ENCODE measurements around the gene HOXC6. TPM values are rescaled to one million over a fixed set of nuclear protein-coding genes. Genes with fewer than 3 reads are reported as not detected.

HOXC6 gene
- total RNA-seq, 1 experiment from 2014 or later: not detected

DNA sequence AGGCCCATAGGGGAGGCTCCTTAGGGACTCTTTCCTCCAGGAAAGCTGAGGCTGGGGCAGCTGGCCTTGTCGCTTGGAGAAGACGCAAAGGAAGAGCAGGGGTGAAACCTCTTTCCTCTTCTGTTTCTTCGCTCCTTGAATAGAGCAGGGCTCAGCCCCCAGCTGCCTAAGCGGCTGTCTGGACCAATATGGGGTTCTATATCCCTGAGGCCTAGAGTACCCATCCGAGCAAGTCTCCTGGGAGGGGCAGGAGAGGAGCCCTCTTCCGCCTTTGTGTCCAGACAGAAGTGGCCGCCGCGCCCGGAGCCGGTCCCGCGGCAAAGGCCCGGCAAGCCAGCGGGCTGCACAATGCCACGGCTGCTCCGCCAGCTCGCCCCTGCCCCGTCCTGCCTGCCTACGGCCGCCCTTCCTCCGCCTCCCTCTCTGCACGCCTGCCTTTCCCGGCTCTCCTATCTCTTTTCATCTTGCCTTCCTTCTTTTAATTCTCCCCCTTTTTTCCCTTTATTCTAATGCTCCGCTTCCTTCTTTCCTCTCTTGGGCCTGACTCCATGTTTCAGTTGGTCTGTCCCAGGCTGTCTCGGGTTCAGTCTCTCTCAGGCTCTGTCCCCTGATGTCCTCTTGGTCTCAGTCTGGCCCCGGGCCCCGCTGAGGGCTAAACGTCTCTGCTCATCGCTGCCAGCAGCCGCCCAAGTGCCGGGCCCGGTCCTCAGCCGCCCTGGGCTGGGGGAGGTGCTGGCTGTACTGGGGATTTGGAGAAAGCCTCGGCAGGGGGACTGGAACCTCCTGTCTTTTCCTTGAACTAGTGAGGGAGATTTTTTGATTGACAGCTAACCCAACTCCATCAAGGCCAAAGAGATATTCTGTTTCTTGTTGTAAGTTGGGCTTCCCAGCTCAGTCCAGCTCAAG lies 30.8 kb upstream of the HOXC6 start:
- no peak overlapping the region for H3K4me3 Mint-ChIP-seq
- no peak for TF ChIP-seq NFATC4 (CRISPR knock-in tag; IDR thresholded peaks at IDR 0.05)
- no peak for TF ChIP-seq ZNF396 (CRISPR knock-in tag; IDR thresholded peaks at IDR 0.05; ENCODE audit: borderline replicate concordance)
- TF ChIP-seq GABPB1 (CRISPR knock-in tag; IDR thresholded peaks at IDR 0.05): no peak
- H3K4me1 Mint-ChIP-seq: peaks cover 33% of the 10 kb centered on the region
- DNase-seq (ENCODE audit: low spot score) (no peak), ATAC-seq (no peak)
- ChIA-PET POLR2A (no interaction called here), CTCF (interaction anchor here (0.9 to 2.5 kb wide), 8 partner anchors 11 to 295 kb away, joined by 3 to 14 read pairs (median 3); partner anchors contain the start of genes HOXC10 and HOXC8)
- H3K9me3 Mint-ChIP-seq: no peaks in the 10 kb centered on the region
- no peaks in the 10 kb centered on the region; the same call in 1 of the 2 replicates for H3K36me3 Mint-ChIP-seq
- H3K27me3 Mint-ChIP-seq (ENCODE audit: low read depth): peaks cover 100% of the 10 kb centered on the region
- no peak overlapping the region for H3K27ac Mint-ChIP-seq

DNA sequence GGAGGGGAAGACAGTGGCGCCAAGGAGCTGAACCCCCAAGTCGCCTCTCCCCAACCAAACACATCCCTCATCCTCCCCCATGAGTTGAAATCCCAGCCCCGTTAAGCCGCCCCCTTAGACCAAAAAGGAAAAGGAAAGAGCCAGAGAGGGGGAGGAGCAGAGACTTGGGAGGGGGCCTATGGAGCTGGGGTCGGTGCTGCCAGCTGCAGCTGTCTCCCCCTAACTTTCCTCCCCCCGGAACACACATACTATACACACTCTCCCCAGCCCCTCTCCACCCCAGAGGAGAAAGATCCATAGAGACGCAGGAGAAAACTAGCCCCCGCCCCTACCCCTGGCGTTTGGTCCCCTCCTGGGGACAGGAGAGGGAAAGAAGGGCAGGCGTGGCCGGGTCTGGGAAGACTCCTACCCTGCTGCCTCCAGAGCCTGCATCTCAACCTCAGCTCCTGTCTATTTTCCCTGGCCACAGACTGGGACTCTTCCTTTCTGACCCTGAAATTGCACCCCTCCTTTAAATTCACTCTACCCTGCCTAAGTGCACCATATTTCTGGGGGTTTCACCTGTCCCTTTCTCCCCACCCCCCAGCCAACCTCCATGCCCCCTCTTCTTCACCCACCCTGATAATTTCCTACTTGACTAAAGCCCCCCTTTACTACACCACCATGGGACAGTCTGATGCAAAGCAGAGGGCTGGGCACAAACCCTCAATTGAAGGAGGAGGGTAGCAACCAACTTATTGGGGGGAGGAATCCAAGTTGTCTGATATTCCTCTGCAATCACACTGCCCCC lies 29.9 kb upstream of the HOXC6 start:
- Mint-ChIP-seq H3K4me1 (peaks cover 33% of the 10 kb centered on the region), H3K9me3 (no peaks in the 10 kb centered on the region), H3K4me3 (no peak overlapping the region), H3K27ac (no peak overlapping the region), H3K27me3 (ENCODE audit: low read depth) (peaks cover 100% of the 10 kb centered on the region), H3K36me3 (no peaks in the 10 kb centered on the region; the same call in 1 of the 2 replicates)
- CTCF ChIA-PET: interaction anchor here (1.4 to 2.5 kb wide), 6 partner anchors 11 to 241 kb away, joined by 3 to 14 read pairs (median 4); partner anchors contain the start of genes HOXC10 and HOXC8
- ATAC-seq (no peak), DNase-seq (ENCODE audit: low spot score) (no peak)
- POLR2A ChIA-PET: no interaction called here
- TF ChIP-seq ZBTB21 (CRISPR knock-in tag; IDR thresholded peaks at IDR 0.05; ENCODE audit: borderline replicate concordance): no peak

DNA sequence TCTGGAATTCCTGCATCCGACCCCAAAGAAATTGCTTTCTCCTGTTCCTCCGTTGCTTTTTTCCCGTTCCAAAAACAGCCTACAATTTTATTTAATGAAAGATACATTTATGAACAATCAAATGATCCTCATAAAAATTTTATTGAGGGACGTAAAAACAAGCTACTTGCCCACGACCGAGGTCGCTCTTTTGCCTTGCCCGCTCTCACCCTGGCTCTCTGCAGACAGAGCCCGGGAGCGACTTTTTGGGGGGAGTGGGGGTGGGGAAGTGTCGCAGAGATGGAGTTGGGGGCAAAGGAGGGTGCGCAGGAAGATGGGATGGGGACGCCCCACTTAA lies 29.4 kb upstream of the HOXC6 start:
- no peak overlapping the region for H3K4me3 Mint-ChIP-seq
- POLR2A ChIA-PET: no interaction called here

DNA sequence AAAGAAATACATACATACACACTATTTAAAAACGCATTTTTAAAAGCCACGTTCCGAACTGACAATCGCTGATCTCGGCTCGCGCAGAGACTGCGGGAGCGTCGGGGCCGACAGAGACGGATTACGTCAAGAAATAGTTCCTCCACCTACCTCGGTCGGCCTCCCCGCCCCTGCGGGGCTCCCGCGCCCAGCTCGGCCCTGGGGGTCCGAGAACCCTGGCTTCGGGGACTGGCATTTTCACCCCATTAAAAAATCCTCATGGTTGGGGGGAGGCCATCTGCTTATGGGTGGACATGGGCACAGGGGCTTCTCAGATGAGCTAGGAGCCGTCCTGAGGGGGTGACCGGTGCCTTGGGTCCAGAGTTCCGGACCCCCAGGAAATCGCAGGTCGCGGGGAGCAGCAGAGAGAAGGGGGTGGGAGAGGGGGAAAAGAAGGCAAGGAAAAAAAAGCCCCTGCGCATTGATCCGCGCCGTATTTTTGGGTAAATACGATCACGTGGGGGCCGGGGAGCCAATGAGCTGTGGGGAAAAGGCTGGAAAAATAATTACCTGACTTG lies 28.6 kb upstream of the HOXC6 start:
- POLR2A ChIA-PET: no interaction called here
- peak overlapping the region; percentile 52 for H3K4me3 Mint-ChIP-seq
- TF ChIP-seq, protein P1, sequence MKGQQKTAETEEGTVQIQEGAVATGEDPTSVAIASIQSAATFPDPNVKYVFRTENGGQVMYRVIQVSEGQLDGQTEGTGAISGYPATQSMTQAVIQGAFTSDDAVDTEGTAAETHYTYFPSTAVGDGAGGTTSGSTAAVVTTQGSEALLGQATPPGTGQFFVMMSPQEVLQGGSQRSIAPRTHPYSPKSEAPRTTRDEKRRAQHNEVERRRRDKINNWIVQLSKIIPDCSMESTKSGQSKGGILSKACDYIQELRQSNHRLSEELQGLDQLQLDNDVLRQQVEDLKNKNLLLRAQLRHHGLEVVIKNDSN (CRISPR knock-in tag; IDR thresholded peaks at IDR 0.05): peak; percentile 85
- TF ChIP-seq TEAD1 (CRISPR knock-in tag; IDR thresholded peaks at IDR 0.05): no peak
- TF ChIP-seq, protein P2, sequence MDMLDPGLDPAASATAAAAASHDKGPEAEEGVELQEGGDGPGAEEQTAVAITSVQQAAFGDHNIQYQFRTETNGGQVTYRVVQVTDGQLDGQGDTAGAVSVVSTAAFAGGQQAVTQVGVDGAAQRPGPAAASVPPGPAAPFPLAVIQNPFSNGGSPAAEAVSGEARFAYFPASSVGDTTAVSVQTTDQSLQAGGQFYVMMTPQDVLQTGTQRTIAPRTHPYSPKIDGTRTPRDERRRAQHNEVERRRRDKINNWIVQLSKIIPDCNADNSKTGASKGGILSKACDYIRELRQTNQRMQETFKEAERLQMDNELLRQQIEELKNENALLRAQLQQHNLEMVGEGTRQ (CRISPR knock-in tag; IDR thresholded peaks at IDR 0.05): peak; percentile 84
- TF ChIP-seq ATF1 (CRISPR knock-in tag; IDR thresholded peaks at IDR 0.05): no peak
- peaks cover 28% of the 10 kb centered on the region for H3K4me1 Mint-ChIP-seq
- no peaks in the 10 kb centered on the region for H3K9me3 Mint-ChIP-seq
- CTCF ChIA-PET: interaction anchor here (0.8 to 10.8 kb wide), 8 partner anchors 11 to 217 kb away, joined by 4 to 107 read pairs (median 6); partner anchors contain the start of genes HOXC10 and HOXC5
- ATAC-seq (no peak), DNase-seq (ENCODE audit: low spot score) (no peak)
- no peak overlapping the region for H3K27ac Mint-ChIP-seq
- H3K27me3 Mint-ChIP-seq (ENCODE audit: low read depth): peaks cover 100% of the 10 kb centered on the region
- H3K36me3 Mint-ChIP-seq: no peaks in the 10 kb centered on the region; the same call in 1 of the 2 replicates

More for the DNA sequence above, 29.4 kb upstream of the HOXC6 start:
- Mint-ChIP-seq H3K4me1 (peaks cover 32% of the 10 kb centered on the region), H3K27me3 (ENCODE audit: low read depth) (peaks cover 100% of the 10 kb centered on the region), H3K9me3 (no peaks in the 10 kb centered on the region), H3K36me3 (no peaks in the 10 kb centered on the region; the same call in 1 of the 2 replicates), H3K27ac (no peak overlapping the region)
- CTCF ChIA-PET: interaction anchor here (1.4 to 10.8 kb wide), 6 partner anchors 13 to 242 kb away, joined by 3 to 107 read pairs (median 8); partner anchors contain the start of gene HOXC10
- DNase-seq (ENCODE audit: low spot score) (no peak), ATAC-seq (no peak)
- TF ChIP-seq, protein P2 (CRISPR knock-in tag; IDR thresholded peaks at IDR 0.05): no peak
- TF ChIP-seq, protein P3, sequence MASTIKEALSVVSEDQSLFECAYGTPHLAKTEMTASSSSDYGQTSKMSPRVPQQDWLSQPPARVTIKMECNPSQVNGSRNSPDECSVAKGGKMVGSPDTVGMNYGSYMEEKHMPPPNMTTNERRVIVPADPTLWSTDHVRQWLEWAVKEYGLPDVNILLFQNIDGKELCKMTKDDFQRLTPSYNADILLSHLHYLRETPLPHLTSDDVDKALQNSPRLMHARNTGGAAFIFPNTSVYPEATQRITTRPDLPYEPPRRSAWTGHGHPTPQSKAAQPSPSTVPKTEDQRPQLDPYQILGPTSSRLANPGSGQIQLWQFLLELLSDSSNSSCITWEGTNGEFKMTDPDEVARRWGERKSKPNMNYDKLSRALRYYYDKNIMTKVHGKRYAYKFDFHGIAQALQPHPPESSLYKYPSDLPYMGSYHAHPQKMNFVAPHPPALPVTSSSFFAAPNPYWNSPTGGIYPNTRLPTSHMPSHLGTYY (CRISPR knock-in tag; IDR thresholded peaks at IDR 0.05): no peak

Measured in WTC11 (cell line).